ENCODE measurements around the gene TPRKB. TPM values are rescaled to one million over a fixed set of nuclear protein-coding genes. Genes with fewer than 3 reads are reported as not detected.
"Not testable (repeated sequence)": the region's sequence is repeated elsewhere in the genome, so short reads cannot be mapped to it uniquely, and the experiment has no call there.

TPRKB gene
- total RNA-seq, 1 experiment from 2014 or later: 38.5 TPM

DNA sequence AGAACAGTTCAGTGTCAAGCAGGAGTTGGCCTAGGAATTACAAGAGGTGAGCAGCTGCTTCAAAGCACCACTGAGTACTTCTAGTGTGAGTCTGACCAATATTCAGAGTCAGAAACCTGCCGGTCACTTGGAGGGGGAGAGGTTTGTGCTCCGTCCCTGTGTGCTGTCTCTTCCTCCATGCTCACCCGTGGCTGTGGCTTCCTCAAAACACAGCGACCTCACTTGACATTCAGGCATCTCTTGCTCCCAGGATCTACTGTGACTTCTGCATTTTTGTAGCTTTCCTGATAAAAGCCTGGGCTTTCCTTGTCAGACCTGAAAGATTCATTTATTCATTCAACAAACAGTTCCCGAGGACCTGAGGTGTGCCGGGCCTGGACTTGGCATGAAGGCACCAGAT lies 32.9 kb downstream of the TPRKB start:
- ChIA-PET CTCF (no interaction called here), POLR2A (no interaction called here)
- ATAC-seq (no peak), DNase-seq (ENCODE audit: low read depth, low spot score) (no peak)
- Histone ChIP-seq H3K4me3 (ENCODE audit: low read depth in 2 of 2, low read length in 2 of 2) (no peak overlapping the region), H3K27ac (ENCODE audit: low read length) (no peak overlapping the region), H3K9me3 (ENCODE audit: control insufficient read depth, insufficient read depth, low read depth, low read length) (no peaks in the 10 kb centered on the region), H3K4me1 (ENCODE audit: control insufficient read depth, insufficient read depth, low read length) (no peaks in the 10 kb centered on the region), H3K36me3 (ENCODE audit: control insufficient read depth, insufficient read depth, low read length) (no peaks in the 10 kb centered on the region), H3K27me3 (ENCODE audit: control insufficient read depth, insufficient read depth, low read length) (no peaks in the 10 kb centered on the region)
- in situ Hi-C loops (cut with HindIII; ENCODE audit: low pct_unique_long_range_greater_than_20kb, low sequenced_read_pairs) (no loop called here), intact Hi-C loops (cut with micrococcal nuclease; ENCODE audit: unreplicated experiment) (no loop called here)
- TF ChIP-seq, protein P1, sequence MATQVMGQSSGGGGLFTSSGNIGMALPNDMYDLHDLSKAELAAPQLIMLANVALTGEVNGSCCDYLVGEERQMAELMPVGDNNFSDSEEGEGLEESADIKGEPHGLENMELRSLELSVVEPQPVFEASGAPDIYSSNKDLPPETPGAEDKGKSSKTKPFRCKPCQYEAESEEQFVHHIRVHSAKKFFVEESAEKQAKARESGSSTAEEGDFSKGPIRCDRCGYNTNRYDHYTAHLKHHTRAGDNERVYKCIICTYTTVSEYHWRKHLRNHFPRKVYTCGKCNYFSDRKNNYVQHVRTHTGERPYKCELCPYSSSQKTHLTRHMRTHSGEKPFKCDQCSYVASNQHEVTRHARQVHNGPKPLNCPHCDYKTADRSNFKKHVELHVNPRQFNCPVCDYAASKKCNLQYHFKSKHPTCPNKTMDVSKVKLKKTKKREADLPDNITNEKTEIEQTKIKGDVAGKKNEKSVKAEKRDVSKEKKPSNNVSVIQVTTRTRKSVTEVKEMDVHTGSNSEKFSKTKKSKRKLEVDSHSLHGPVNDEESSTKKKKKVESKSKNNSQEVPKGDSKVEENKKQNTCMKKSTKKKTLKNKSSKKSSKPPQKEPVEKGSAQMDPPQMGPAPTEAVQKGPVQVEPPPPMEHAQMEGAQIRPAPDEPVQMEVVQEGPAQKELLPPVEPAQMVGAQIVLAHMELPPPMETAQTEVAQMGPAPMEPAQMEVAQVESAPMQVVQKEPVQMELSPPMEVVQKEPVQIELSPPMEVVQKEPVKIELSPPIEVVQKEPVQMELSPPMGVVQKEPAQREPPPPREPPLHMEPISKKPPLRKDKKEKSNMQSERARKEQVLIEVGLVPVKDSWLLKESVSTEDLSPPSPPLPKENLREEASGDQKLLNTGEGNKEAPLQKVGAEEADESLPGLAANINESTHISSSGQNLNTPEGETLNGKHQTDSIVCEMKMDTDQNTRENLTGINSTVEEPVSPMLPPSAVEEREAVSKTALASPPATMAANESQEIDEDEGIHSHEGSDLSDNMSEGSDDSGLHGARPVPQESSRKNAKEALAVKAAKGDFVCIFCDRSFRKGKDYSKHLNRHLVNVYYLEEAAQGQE (IDR thresholded peaks at IDR 0.05; ENCODE audit: insufficient read depth in 1 of 2, low read depth in 2 of 2, low read length in 1 of 2): no peak
- TF ChIP-seq POLR2AphosphoS5 (IDR thresholded peaks at IDR 0.05; ENCODE audit: low read depth, low read length) (no peak), TCF7L2 (IDR thresholded peaks at IDR 0.05; ENCODE audit: low read depth, low read length) (no peak), SIN3A (IDR thresholded peaks at IDR 0.05; ENCODE audit: borderline replicate concordance, insufficient read depth, low read depth, low read length) (no peak)
- TF ChIP-seq, protein P2, sequence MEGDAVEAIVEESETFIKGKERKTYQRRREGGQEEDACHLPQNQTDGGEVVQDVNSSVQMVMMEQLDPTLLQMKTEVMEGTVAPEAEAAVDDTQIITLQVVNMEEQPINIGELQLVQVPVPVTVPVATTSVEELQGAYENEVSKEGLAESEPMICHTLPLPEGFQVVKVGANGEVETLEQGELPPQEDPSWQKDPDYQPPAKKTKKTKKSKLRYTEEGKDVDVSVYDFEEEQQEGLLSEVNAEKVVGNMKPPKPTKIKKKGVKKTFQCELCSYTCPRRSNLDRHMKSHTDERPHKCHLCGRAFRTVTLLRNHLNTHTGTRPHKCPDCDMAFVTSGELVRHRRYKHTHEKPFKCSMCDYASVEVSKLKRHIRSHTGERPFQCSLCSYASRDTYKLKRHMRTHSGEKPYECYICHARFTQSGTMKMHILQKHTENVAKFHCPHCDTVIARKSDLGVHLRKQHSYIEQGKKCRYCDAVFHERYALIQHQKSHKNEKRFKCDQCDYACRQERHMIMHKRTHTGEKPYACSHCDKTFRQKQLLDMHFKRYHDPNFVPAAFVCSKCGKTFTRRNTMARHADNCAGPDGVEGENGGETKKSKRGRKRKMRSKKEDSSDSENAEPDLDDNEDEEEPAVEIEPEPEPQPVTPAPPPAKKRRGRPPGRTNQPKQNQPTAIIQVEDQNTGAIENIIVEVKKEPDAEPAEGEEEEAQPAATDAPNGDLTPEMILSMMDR (IDR thresholded peaks at IDR 0.05): no peak
- no TSS peak for BruUV-seq (replicated peaks)

DNA sequence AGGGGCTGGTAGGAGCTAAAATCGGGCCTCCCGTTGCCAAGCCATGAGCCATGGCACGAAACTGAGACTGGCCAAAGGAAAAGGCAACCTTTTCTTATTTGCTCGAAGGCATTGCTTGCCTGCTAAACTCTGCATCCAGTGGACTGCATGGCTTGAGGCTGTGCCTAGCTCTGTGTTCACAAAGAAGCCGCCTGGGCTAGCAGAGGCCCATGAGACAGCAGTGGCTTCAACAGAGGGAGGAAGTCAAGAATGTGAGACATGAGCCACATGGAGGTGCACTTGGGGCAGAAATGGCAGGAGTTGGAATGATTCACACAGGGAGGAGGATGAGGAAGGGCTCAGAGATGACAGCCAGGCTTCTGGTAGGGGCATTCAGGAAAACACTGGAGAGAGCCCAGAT lies 33.5 kb downstream of the TPRKB start:
- Histone ChIP-seq H3K4me3 (ENCODE audit: low read depth in 2 of 2, low read length in 2 of 2) (no peak overlapping the region), H3K27me3 (ENCODE audit: control insufficient read depth, insufficient read depth, low read length) (no peaks in the 10 kb centered on the region), H3K9me3 (ENCODE audit: control insufficient read depth, insufficient read depth, low read depth, low read length) (no peaks in the 10 kb centered on the region), H3K36me3 (ENCODE audit: control insufficient read depth, insufficient read depth, low read length) (no peaks in the 10 kb centered on the region), H3K27ac (ENCODE audit: low read length) (no peak overlapping the region), H3K4me1 (ENCODE audit: control insufficient read depth, insufficient read depth, low read length) (no peaks in the 10 kb centered on the region)
- ChIA-PET POLR2A (no interaction called here), CTCF (no interaction called here)
- BruUV-seq (replicated peaks): no TSS peak
- ATAC-seq: no peak
- TF ChIP-seq TCF7L2 (IDR thresholded peaks at IDR 0.05; ENCODE audit: low read depth, low read length): no peak
- no peak for TF ChIP-seq SIN3A (IDR thresholded peaks at IDR 0.05; ENCODE audit: borderline replicate concordance, insufficient read depth, low read depth, low read length)
- TF ChIP-seq POLR2AphosphoS5 (IDR thresholded peaks at IDR 0.05; ENCODE audit: low read depth, low read length): no peak
- TF ChIP-seq, protein P2 (IDR thresholded peaks at IDR 0.05): no peak
- TF ChIP-seq, protein P1 (IDR thresholded peaks at IDR 0.05; ENCODE audit: insufficient read depth in 1 of 2, low read depth in 2 of 2, low read length in 1 of 2): no peak
- in situ Hi-C loops (cut with HindIII; ENCODE audit: low pct_unique_long_range_greater_than_20kb, low sequenced_read_pairs) (no loop called here), intact Hi-C loops (cut with micrococcal nuclease; ENCODE audit: unreplicated experiment) (no loop called here)
- DNase-seq (ENCODE audit: low read depth, low spot score): no peak

DNA sequence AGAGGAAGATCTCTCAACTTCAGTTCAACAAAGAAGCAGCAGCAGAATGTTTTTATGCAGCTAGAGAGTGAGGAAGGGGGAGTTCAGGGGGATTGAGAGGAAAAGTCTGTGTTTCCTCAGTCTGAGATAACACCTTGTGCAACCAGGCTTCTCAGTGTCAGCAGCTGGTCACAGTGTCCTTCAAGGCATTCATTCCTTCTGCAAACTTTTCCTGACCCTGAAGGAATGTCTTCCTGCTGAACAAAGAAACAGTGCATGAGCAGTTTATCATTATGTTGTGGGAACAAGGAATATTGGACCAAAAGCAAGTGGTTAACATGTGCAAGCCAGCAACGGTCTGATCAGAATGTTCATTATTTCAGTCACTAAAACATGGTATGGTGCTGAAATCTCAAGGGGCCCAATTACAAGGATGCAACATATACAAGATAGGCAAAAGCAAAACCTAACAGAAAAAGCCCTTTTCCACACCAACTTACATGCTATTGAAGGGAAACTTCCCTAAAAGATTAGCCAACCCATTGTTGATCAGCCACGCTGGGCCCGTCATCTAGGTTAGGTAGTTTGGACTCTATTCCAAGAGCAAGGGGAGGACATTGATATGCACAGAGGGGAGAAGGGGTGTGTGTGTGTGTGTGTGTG lies 34.2 kb downstream of the TPRKB start:
- BruUV-seq (replicated peaks); ATAC-seq; CTCF ChIA-PET: not testable (repeated sequence)

More for the DNA sequence above, 34.2 kb downstream of the TPRKB start:
- H3K27ac ChIP-seq (ENCODE audit: low read length); H3K27me3 ChIP-seq (ENCODE audit: control insufficient read depth, insufficient read depth, low read length); POLR2A ChIA-PET; in situ Hi-C loops (cut with HindIII; ENCODE audit: low pct_unique_long_range_greater_than_20kb, low sequenced_read_pairs); H3K9me3 ChIP-seq (ENCODE audit: control insufficient read depth, insufficient read depth, low read depth, low read length); H3K36me3 ChIP-seq (ENCODE audit: control insufficient read depth, insufficient read depth, low read length); intact Hi-C loops (cut with micrococcal nuclease; ENCODE audit: unreplicated experiment); DNase-seq (ENCODE audit: low read depth, low spot score); H3K4me3 ChIP-seq (ENCODE audit: low read depth in 2 of 2, low read length in 2 of 2); H3K4me1 ChIP-seq (ENCODE audit: control insufficient read depth, insufficient read depth, low read length): not testable (repeated sequence)

Measured in Panc1 (cell line).